HG03025 (cell line): ENCODE measurements around the gene HSDL1.

ENCODE experiments used
- ATAC-seq: cut with Tn5 transposase; IDR thresholded peaks from one replicate; pipeline ENCODE4 v1.9.1; 2021; ENCODE audit warnings: mild to moderate bottlenecking, moderate library complexity; ENCODE audit not compliant: unreplicated experiment, low FRiP score

The HSDL1 gene

DNA sequence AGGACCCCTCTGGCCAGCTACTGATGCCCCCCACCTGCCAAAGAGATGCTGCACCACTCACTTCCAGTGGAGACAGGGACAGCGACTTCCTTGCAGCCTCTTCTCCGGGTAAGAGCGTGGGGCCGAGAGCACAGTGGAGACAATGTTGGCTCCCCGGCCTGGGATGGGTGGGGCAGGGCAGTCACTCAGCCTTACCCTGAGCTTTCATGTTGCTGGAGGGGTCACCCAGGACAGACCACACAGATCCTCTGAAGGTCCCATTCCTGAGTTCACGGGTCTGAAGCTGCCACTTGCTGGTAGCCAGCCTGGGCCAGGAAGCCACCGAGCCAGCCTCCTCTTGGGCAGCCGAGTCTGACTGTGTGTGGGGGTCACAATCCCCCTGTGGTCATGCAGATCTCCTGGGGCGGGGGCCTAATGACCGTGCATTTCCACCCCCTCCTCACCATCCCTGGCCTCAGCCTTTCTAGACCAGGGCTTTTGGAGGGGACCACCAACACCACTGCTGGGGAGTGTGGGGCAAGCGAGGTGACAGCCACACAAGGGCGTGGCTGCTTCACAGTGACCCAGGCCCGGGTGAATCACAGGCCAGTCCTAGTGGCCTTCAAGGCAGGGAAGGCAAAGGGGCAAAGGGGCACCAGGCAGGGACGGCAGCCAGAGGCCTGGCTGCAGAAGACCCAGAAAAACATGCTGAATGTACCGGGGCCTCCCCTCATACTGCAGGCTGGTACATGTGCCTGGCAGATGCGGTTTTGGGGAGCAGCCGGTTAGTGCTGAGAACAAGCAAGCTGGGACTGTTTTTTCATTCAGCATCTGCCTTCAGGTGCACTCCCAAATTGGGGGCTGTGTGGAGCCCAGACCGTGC, 31.4 kb upstream of the HSDL1 start:
- ATAC-seq = no peak

DNA sequence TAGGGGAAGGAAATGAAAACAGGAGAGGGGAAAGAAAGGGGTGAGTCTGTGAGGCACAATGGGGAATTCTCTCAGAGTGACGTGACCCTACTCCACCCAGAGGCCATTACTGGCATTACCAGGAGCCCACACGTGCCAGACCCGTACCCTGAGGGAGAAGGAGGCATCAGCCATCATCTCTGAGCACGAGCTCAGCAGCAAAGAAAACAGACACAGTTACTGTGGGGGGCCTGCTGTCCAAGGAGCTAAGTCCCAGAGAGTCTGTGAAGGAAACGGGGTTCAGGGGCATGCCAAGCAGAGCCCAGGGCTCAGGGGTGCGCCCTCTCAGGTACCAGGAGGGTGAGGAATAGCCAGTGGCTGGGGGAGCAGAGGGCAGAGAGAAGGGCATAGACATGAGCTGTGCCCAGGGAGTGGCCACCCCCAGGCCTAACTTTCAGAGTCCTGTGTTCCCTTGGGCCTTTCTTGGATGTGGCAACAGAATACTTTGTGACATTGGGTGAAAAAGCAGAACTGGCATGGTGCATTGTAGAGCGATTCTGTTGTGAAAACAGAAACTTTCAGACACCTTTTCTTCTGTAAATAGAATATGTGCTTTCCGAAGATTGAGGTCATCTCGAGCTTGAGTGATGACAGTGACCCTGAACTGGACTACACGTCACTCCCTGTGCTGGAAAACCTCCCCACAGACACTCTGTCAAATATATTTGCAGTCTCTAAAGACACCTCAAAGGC, 30.5 kb upstream of the HSDL1 start:
- peak; percentile 71 for ATAC-seq

DNA sequence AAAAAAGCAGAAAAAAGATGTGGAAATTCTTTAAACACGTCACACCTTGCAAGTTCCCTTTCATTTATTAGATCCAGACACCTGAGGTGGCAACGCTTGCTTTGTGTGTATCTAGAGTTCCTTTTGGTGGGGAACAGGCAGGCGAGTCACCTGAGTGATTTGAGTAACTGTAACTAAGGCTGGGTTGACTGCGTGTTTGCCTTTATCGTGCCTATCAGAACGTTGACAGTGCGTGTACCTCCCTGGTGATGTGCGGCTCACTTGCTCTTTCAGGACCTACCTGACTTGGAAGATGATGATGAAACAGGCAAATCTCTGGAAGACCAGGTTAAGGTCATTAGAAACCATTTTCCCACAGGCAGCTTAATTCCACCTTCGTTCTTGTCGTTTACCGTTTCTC, 29.4 kb upstream of the HSDL1 start:
- no peak for ATAC-seq

DNA sequence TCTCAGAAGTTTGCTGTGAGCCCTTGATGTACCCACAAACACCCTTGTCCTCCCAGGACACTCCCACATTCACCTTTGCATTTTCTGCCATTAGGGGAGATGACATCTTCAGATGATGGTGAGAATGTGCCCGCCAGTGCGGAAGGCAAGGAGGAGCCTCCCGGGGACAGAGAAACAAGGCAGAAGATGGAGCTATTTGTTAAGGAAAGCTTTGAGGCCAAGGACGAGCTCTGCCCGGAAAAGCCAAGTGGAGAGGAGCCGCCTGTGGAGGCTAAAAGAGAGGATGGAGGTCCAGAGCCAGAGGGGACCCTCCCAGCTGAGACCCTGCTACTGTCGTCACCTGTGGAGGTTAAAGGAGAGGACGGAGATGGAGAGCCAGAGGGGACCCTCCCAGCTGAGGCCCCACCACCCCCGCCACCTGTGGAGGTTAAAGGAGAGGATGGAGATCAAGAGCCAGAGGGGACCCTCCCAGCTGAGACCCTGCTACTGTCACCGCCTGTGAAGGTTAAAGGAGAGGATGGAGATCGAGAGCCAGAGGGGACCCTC, 24.9 kb upstream of the HSDL1 start:
- ATAC-seq = no peak

DNA sequence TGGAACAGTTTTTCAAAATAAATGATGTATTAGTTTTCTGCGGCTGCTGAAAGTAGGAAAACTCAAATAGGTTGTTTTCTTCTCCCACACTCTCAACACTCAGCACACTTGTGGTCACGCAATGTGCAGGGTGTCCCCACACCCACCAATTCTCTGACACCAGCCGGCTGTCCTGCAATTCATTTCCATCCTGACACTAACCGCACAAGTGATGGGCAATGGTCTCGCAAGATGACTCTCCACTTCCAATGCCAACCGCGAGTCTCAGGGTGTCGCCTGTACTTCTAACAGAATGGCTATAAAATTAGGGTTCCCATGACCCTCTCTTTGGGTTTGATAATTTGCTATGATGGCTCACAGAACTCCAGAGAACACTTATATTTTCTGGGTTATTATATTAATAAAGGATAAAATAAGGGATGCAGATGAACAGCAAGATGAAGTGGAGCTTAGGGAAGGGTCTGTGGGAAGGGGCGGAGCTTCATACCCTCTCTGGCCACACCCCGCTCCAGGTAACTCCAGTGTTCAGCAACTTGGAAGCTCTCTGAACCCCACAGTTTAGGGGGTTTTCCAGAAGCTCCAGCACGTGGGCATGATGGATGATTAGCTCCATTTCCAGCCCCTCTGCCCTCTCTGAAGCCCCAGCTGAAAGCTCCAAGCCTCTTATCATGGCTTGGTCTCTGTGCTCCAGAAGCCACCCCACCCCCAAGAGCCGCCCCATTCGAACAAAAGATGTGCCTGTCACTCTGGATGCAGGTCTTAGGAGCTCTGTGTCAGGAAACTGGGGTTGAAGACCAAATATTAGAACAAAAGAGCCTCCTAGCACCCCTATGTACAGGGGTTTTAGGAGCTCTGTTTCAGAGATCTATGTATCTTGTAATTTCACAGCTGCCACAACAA, 22.1 kb upstream of the HSDL1 start:
- ATAC-seq = no peak

DNA sequence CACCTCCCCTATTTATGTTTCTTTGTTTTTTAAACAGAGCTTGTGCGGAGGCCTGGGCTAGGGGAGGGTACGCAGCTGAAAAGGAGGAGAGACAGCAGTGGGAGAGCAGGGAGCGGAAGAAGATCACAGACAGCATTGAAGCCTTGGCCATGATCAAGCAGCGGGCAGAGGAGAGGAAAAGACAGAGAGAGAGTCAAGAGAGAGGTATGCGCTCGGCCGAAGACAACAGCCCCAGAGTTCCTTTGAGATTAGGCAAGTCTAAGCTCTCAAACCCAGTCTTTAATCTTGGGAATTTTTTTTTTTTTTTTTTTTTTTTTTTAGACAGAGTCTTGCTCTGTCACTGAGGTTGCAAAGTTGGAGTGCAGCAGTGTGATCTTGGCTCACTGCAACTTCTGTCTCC, 20.8 kb upstream of the HSDL1 start:
- ATAC-seq = no peak

DNA sequence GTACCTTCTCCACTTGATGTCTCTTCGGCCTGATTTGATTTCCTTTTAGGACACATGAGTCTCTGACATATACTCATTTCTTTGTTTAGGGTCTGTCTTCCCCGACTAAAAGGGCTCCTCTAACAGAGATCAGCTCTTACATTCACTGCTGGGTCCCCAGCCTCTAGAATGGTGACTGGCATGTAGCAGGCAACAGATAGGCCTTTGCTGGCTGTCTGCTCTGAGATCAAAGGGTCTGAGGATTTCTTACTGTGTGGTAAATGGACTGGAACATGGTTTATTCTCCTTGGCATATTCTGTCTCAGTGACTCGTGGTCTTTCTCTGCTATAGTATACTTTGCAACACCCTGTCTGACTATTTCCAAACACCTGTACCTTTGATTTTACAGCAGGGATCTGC, 16.8 kb upstream of the HSDL1 start:
- ATAC-seq = no peak

DNA sequence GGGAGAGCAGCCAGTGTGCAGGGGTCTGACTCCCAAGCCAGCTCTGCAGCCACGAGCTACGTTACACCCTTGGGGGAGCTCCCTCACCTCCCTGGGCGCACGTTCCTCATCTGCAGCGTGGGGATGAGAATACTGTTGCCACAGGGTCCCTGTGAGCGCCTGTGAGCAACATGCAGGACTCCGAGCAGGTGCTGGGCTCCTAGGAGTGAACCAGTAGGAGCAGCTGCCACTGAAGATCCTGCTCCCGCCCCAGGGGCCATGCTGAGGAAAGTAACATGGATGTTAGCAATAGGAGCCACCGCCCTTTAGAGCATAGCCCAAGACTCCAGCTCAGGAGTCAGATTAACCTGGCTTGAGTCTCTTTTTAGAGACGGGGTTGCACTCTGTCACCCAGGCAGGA, 16.1 kb upstream of the HSDL1 start:
- no peak for ATAC-seq

DNA sequence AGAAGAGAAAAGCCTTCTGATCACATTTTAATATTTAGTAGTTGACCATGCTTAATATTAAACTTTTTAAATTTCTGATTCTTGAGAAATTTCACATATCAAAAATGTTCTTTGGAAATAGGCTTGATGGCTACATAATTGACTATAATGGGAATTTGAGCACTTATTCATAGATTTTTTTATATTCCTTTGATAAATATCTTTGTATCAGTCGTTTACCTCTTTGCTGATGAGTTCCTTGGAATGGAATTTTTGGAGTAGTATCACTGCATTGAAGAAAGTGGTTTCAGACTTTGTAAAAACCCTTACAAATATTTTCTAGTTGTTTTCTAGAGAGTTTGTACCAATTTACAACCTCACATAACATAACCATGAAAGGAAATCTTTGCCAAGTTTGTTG, 14.8 kb upstream of the HSDL1 start:
- no peak for ATAC-seq

DNA sequence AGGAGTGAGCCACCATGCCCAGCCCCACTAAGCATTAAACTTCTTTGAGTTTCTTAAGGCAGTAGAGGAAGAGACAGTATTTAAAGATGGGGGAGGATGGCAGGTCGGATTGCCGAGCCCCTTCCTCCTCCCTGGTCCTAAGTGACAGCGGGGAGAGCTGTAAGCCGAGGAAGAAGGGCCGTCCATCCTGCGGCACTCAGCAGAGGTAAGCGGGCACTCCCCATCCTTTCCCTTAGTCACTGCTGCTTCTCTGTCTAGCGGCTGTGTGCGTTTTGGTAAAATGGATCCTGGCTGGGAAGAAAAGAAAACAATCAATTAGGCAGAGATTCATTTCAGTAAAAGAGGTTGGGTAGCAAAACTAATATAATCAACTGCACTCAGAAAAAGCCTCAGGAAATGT, 14.0 kb upstream of the HSDL1 start:
- no peak for ATAC-seq

DNA sequence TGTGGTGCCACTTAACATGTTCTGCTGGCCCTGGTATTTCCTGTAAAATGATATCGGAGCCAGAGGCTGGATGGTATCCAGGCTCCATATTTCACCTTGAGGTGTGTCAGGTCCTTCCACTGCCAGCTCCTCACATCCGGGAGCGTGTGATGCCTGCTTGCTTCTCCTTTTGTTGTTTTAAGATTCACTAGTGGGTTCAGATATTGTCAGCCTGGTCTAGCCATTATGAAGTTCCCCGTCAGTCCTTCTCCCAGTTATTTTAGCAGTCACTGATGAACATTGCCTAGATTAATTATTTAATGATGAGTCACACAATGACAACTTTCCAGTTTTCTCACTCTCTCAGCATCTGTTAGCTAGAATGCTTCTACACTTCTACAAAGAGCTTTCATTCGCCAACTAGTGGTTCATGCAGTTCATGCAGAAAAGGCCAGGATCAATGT, 11.4 kb upstream of the HSDL1 start:
- no peak for ATAC-seq

DNA sequence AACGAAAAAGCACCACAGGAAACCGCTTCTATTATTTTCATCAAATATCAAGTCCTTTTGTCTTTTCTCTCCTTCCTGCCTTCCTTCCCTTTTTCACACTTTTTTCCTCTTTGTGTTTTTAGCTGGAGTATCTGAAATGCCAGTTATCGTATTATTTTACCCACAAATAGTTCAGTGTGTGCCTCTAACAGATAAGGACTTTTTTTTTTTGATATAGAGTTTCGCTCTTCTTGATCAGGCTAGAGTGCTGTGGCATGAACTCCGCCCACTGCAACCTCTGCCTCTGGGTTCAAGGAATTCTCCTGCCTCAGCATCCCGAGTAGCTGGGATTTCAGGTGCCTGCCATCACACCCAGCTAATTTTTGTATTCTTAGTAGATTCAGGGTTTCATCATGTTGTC, 10.8 kb upstream of the HSDL1 start:
- no peak for ATAC-seq

DNA sequence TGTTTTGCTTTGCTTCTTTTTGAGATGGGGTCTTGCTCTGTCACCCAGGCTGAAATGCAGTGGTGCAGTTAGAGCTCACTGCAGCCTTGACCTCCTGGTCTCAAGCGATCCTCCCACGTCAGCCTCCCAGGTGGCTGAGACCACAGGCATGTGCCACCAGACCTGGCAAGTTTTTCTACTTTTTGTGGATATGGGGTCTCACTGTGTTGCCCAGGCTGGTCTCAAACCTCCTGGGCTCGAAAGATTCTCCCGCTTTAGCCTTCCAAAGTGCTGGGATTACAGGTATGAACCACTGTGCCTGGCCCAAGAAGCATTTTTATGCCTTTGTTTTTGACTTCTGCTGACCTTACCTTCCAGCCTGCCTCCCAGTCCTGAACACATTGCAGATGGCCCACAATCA, 10.2 kb upstream of the HSDL1 start:
- no peak for ATAC-seq

DNA sequence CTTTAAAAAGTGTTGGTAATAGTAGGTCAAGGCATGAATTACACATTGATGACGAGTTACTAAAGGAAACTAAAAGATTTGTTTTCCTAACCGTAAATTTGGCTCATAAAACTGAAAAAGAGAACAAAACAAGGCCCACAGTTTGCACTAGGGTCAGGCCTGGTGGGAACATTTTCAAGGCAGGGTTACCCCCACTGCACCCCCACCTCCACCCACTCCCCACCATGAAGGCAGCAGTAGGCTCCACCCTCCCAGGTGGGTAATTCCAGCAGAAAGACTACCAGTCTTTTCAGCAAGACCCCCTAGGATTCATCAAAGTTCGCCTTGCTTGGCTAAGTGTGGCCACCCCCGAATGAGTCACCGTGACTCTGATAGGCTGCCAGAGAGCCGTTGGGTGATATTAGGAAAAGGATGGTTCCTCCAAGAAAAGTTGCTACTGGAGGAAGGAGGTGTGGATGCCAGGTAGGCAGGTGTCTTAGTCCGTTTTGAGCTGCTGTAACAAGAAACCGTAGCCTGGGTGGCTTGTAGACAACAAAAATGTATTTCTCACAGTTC, 8.8 kb upstream of the HSDL1 start:
- no peak for ATAC-seq

DNA sequence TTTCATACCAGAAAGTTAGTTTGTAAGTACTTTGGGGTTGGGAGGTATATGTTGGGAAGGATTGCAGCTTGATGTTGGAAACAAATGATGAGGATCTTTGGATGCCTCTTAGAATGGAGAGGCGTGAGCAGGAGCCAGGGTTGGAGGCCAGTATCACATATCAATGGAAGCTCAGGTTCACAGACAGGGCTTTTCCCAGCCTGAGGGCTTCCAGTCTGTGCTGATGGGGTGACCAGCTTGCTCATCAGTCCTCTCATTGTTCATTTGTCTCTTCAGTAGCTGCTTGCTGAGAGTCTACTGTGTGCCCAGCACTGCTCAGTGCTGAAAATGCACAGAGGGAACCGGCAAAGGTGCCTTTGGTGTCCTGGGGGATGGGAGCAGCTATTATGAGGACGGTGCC, 5.9 kb upstream of the HSDL1 start:
- no peak for ATAC-seq

DNA sequence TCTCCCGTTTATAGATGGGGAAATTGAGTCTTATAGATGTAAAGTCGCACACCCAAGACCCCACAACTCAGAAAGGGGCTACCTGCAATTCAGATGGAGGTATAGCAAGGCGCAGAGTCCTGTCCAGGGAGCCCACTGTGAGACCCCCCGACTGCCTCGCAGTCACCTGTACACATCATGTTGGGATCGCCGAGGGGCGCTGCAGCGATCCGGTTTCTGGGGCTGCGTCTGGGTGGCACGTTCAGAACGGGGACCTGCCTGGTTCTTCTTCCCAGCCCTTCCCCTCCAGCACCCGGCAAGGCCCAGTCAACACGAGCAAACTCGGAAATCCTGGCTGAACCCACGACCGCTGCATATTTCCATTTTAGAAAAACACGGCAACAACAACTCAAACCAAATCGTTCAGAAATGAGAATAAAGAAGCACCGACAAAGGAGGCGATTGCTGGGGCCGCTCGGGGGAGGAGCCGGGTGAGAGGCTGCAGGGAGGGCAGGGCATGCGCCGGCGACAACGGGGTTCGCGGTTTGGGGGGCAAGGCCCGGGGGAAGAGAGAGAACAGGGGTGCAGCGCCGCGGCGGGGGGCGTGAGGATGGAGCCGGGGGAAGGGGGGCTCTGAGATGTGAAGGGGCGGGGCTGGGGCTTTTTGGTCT, 643 bp downstream of the HSDL1 start:
- no peak for ATAC-seq

DNA sequence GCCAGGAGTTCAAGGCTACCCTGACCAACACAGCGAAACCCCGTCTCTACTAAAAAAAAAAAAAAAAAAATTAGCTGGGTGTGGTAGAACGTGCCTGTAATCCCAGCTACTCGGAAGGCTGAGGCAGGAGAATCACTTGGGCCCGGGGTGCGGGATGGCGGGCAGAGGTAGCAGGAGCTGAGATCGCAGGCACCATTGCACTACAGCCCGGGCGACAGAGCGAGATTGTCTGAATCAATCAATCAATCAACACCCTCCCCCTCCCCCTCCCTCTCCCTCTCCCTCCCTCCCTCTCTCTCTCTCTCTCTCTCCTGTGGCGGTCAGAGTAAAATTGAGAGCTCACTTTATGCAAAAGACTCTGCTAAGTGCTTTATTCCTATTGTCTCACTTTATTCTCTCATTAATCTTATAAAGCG, 1.2 kb downstream of the HSDL1 start:
- ATAC-seq = no peak

DNA sequence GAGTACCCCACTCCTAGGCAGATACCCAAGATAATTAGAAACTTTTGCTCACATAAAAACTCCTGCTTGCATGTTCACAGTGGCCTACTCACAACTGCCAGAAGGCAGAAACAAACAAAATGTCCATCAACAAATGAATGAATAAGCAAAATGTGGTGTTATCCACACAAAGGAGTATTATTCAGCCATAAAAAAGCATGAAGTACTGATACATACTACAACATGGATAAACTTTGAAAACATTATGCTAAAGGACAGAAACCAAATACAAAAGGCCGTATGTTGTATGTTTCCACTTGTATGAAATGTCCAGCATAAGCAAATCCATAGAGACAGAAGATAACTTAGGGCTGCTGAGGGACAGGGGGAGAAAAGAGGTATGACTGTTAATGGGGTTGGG, 1.9 kb downstream of the HSDL1 start:
- no peak for ATAC-seq

DNA sequence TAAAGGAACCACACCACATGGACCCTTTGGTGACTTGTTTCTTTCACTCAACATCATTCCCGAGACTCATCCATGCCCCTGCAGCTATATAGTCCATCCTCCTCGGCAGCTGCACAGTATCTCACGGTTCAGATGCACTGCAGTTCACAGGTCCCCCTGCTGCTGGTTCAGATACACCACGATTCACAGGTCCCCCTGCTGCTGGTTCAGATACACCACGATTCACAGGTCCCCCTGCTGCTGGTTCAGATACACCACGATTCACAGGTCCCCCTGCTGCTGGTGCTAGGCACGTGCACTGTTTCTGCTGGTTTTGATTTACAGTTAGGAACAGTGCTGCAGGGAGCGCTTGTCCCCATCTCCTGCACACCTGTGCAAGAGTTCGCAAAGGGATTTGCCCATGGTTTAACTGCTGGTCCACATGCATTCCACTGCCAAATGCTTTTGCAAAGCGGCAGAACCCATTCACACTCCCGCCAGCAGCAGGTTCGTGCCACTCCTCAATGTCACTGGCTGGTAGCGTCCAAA, 3.8 kb downstream of the HSDL1 start:
- ATAC-seq = no peak
